Measurements from ENCODE around the gene VCAN. TPM values are rescaled to one million over a fixed set of nuclear protein-coding genes. Genes with fewer than 3 reads are reported as not detected.

The VCAN gene
- total and polyA plus RNA-seq, 2 experiments from 2014 or later: 98.5 to 327 TPM

DNA sequence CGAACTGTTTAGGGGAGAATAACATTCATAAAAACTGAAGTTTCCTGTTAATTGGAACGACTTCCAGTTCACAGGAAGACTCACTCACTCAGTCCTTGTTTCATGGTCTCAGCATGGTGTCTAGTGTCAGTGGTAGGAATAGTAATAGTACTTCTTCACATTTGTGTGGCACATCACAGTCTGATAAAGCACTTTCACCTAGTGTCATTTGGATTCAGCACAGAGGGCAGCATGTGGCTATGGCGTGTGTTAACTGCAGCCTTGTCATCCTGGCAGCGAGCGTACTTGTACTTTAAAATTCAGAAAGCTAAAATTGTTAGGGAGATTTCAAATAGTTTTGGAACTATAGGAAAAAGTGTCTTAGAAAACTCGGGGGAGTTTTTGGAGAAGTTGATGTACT, 72.4 kb downstream of the VCAN start:
- in situ Hi-C loops (cut with MboI): no loop called here
- Histone ChIP-seq H3K9me3 (ENCODE audit: low read depth) (no peaks in the 10 kb centered on the region), H3K4me1 (ENCODE audit: insufficient read depth) (peaks cover 32% of the 10 kb centered on the region), H3K79me2 (ENCODE audit: insufficient read depth) (peaks cover 17% of the 10 kb centered on the region; the same call in 1 of the 2 replicates), H3K4me3 (no peak overlapping the region), H4K20me1 (ENCODE audit: insufficient read depth) (no peaks in the 10 kb centered on the region), H3K9me2 (ENCODE audit: insufficient read depth) (no peaks in the 10 kb centered on the region), H3K4me2 (ENCODE audit: unreplicated experiment) (no peak overlapping the region), H3K27me3 (replicated peaks; ENCODE audit: insufficient read depth) (no peaks in the 10 kb centered on the region), H3K36me3 (ENCODE audit: low read depth) (peaks cover 26% of the 10 kb centered on the region), H3K9ac (no peak overlapping the region), H3F3A (ENCODE audit: insufficient read depth) (peaks cover 43% of the 10 kb centered on the region), H3K27ac (no peak overlapping the region), H2AFZ (0 out of 2 replicates have a peak overlapping the region, but pooled peaks have one; percentile 6)
- TF ChIP-seq EZH2phosphoT487 (IDR thresholded peaks at IDR 0.05; ENCODE audit: insufficient read depth, low read depth) (no peak), EZH2 (IDR thresholded peaks at IDR 0.05; ENCODE audit: insufficient read depth, poor library complexity, severe bottlenecking) (no peak)
- WGBS, 2 experiments (ENCODE audit: low coverage in 1 of 2, low lambda C conversion rate in 2 of 2, missing lambda C conversion rate in 2 of 2): 61 to 69% methylated on average over 6 of the region's 6 CpGs
- DNase-seq: no peak

DNA sequence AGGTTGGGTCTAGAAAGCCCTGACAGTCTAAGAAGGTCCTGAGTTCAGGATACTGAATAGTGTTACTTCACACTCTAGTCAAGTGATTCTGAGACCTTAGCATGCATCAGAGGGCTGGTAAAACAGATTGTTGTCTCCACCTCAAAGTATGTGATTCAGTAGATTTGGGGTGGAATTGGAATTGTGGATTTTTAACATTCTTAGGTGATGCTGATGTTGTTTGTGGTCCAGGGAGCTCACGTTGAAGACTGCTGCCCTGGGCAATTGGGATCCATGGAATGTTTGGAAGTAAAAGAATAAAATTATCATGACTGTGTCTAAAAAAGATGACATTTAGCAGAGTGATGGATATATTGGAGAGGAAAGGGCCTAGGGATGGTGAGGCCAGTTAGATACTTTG, 75.6 kb downstream of the VCAN start:
- Histone ChIP-seq H3K79me2 (ENCODE audit: insufficient read depth) (peaks cover 6% of the 10 kb centered on the region; the same call in 1 of the 2 replicates), H3K27me3 (replicated peaks; ENCODE audit: insufficient read depth) (no peaks in the 10 kb centered on the region), H3K9me2 (ENCODE audit: insufficient read depth) (no peaks in the 10 kb centered on the region), H2AFZ (no peak overlapping the region), H3K27ac (peak overlapping the region; percentile 73), H4K20me1 (ENCODE audit: insufficient read depth) (no peaks in the 10 kb centered on the region), H3K9me3 (ENCODE audit: low read depth) (no peaks in the 10 kb centered on the region), H3K9ac (no peak overlapping the region), H3K4me1 (ENCODE audit: insufficient read depth) (peaks cover 46% of the 10 kb centered on the region), H3F3A (ENCODE audit: insufficient read depth) (peaks cover 59% of the 10 kb centered on the region), H3K4me3 (no peak overlapping the region), H3K4me2 (ENCODE audit: unreplicated experiment) (no peak overlapping the region), H3K36me3 (ENCODE audit: low read depth) (peaks cover 18% of the 10 kb centered on the region)
- TF ChIP-seq EZH2phosphoT487 (IDR thresholded peaks at IDR 0.05; ENCODE audit: insufficient read depth, low read depth) (no peak), EZH2 (IDR thresholded peaks at IDR 0.05; ENCODE audit: insufficient read depth, poor library complexity, severe bottlenecking) (no peak)
- WGBS, 2 experiments (ENCODE audit: low coverage in 1 of 2, low lambda C conversion rate in 2 of 2, missing lambda C conversion rate in 2 of 2): 3 to 15% methylated on average over 1 of the region's 1 CpG
- in situ Hi-C loops (cut with MboI): no loop called here
- DNase-seq: peak; percentile 63

DNA sequence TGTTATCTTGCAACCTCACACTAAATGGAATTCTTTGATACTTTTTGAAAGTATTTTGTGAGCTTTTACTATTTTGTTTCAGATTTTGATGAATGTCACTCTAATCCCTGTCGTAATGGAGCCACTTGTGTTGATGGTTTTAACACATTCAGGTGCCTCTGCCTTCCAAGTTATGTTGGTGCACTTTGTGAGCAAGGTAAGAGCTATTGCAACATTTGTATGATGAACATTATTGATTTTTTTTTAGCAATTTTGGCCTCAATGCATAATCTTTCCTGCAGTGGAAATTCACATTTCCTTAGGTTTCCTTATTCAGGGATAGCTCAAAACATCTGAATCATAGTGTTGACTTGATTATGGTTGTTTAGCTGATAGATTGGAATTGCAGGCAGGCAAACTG, 76.3 kb downstream of the VCAN start:
- 100% methylated on average over 1 of the region's 1 CpG for WGBS, 2 experiments (ENCODE audit: low coverage in 1 of 2, low lambda C conversion rate in 2 of 2, missing lambda C conversion rate in 2 of 2)
- no peaks in the 10 kb centered on the region for H4K20me1 ChIP-seq (ENCODE audit: insufficient read depth)
- peak overlapping the region; percentile 73 for H3K27ac ChIP-seq

DNA sequence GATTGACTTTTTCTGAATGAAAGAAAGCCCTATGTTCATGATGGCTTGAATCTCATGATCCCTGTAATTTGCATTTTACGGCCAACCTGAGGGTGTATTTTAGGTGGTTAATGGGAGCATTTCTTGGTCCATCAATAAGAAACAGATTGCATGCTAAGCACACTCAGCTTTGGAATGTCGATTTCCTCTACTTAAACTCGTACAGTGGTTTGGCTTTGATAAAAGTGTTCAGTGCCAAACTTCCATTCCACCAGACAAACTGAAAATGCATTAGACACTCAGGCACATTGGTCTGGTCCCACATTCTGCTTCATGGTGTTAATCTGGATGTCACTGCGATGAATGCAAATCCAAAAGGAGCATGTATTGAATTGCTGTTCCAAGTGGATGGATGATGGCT, 77.0 kb downstream of the VCAN start:
- peak; percentile 77 for DNase-seq
- peak overlapping the region; percentile 36 for H3K4me2 ChIP-seq (ENCODE audit: unreplicated experiment)

More for the DNA sequence above, 76.3 kb downstream of the VCAN start:
- Histone ChIP-seq H3F3A (ENCODE audit: insufficient read depth) (peaks cover 61% of the 10 kb centered on the region), H3K4me3 (no peak overlapping the region), H3K4me1 (ENCODE audit: insufficient read depth) (peaks cover 52% of the 10 kb centered on the region), H3K9me3 (ENCODE audit: low read depth) (no peaks in the 10 kb centered on the region), H3K27me3 (replicated peaks; ENCODE audit: insufficient read depth) (no peaks in the 10 kb centered on the region), H3K79me2 (ENCODE audit: insufficient read depth) (peaks cover under 1% of the 10 kb centered on the region; the same call in 1 of the 2 replicates), H3K4me2 (ENCODE audit: unreplicated experiment) (peak overlapping the region; percentile 36), H2AFZ (no peak overlapping the region), H3K9ac (no peak overlapping the region), H3K36me3 (ENCODE audit: low read depth) (peaks cover 16% of the 10 kb centered on the region), H3K9me2 (ENCODE audit: insufficient read depth) (no peaks in the 10 kb centered on the region)
- no peak for DNase-seq
- TF ChIP-seq EZH2 (IDR thresholded peaks at IDR 0.05; ENCODE audit: insufficient read depth, poor library complexity, severe bottlenecking) (no peak), EZH2phosphoT487 (IDR thresholded peaks at IDR 0.05; ENCODE audit: insufficient read depth, low read depth) (no peak)
- in situ Hi-C loops (cut with MboI): no loop called here

More for the DNA sequence above, 77.0 kb downstream of the VCAN start:
- no peaks in the 10 kb centered on the region for H4K20me1 ChIP-seq (ENCODE audit: insufficient read depth)
- H3K27ac ChIP-seq: peak overlapping the region; percentile 73
- H3K9ac ChIP-seq: peak overlapping the region; percentile 28; the same call in 1 of the 2 replicates
- peaks cover 61% of the 10 kb centered on the region for H3F3A ChIP-seq (ENCODE audit: insufficient read depth)
- WGBS, 2 experiments (ENCODE audit: low coverage in 1 of 2, low lambda C conversion rate in 2 of 2, missing lambda C conversion rate in 2 of 2): 18 to 23% methylated on average over 4 of the region's 4 CpGs
- peaks cover 57% of the 10 kb centered on the region for H3K4me1 ChIP-seq (ENCODE audit: insufficient read depth)
- no peaks in the 10 kb centered on the region for H3K9me2 ChIP-seq (ENCODE audit: insufficient read depth)
- no peak for TF ChIP-seq EZH2phosphoT487 (IDR thresholded peaks at IDR 0.05; ENCODE audit: insufficient read depth, low read depth)
- TF ChIP-seq EZH2 (IDR thresholded peaks at IDR 0.05; ENCODE audit: insufficient read depth, poor library complexity, severe bottlenecking): no peak
- no peaks in the 10 kb centered on the region for H3K79me2 ChIP-seq (ENCODE audit: insufficient read depth)
- H3K9me3 ChIP-seq (ENCODE audit: low read depth): no peaks in the 10 kb centered on the region
- H3K27me3 ChIP-seq (replicated peaks; ENCODE audit: insufficient read depth): no peaks in the 10 kb centered on the region
- H3K36me3 ChIP-seq (ENCODE audit: low read depth): peaks cover 13% of the 10 kb centered on the region; the same call in 1 of the 2 replicates
- no peak overlapping the region for H2AFZ ChIP-seq
- peak overlapping the region; percentile 52 for H3K4me3 ChIP-seq
- in situ Hi-C loops (cut with MboI): no loop called here
